Activated T-cell treated with anti-CD3 and anti-CD28 coated beads, Interleukin-2, amount 50 U/mL, for 1 hour (primary cell): ENCODE measurements around the gene SGCG.
"Not testable (repeated sequence)": the region's sequence is repeated elsewhere in the genome, so short reads cannot be mapped to it uniquely, and the experiment has no call there.

Experiments used
- DNase-seq: peaks from one replicate; pipeline ENCODE4 v3.0.0-alpha.2; 2020

SGCG gene

DNA sequence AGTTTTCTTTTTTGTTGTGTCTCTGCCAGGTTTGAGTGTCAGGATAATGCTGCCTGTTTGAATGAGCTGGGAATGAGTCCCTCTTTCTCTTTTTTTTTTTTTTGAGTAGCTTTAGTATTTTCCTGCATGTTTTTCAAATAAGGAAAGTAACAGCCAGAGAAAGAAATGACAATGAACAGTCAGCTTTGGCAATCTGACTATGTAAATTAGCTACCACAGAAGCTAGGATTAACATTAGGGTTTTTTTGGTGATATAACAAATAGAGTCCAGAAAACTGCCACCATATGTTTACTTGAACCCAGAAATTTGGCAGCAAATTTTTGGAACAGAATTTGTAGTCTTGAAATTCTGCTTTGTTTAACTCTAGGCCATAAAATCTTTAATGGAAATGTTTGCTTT is 50.5 kb downstream of the SGCG start:
- no peak for DNase-seq

DNA sequence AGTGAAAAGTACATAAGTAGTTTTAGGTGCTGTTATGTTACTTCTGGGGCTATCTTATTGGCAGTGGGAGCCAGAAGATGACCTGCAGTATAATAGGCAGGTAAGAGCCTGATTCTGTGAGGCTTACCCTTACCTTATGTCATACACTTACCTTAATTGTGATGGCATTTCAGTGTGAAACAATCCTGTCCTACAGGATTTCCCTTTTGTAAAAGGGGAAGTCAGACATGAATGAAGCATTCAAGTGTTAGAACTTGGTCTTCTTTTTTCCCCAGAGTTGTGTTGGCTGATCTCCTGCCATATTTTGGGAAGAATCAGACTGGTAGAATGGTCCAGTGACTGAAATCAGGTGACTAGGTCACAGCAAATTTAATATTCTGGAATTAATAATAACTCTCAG is 55.2 kb downstream of the SGCG start:
- DNase-seq, result no peak

DNA sequence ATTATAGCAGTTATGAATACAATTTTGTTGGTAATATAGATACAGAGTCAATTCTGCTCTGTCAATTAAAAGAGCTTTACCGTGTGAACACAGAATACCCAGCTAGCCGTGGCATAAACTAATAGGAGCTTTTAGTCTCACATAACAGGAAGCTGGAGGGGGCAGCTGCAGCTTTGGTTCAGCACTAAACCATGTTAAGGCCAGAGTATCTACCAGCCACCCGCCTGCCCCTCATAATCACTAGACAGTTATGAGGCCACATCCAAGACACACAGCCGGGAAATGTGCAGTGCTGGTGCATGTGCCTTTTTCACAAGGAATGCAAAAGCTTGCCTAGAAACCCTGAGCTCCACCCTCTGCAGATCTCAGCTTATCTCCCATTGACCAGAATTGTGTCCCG is 62.3 kb downstream of the SGCG start:
- DNase-seq, result no peak

DNA sequence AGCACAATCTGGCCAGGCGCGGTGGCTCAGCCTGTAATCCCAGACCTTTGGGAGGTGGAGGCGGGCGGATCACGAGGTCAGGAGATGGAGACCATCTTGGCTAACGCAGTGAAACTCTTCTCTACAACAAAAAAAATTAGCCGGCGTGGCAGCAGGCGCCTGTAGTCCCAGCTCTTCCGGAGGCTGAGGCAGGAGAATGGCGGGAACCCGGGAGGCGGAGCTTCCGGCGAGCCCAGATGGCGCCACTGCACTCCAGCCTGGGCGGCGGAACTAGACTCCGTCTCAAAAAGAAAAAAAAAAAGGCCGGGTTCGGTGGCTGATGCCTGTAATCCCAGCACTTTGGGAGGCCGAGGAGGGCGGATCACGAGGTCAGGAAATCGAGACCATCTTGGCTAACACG is 67.6 kb downstream of the SGCG start:
- DNase-seq, result not testable (repeated sequence)

GRCh38 chr13:23254506-23254905 is 73.7 kb downstream of the SGCG start:
- DNase-seq, result no peak

DNA sequence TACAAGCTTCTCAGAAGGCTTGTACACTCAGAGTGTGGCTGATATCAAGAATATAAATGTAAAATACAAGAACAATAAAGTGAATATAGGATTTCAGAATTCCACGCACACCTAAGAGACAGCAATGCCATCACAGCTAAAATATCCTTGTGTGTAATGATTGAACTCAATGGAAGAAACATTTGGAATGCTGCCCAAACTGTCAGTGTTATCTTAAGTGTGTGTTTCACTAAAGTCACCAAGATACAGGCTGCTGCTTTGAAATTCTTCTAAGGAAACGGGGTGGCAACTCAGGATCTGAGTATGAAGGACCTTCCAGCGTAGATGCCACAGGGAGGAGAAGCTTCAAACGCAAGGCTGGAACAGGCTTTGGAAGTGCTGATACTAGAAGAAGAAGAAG is 86.8 kb downstream of the SGCG start:
- DNase-seq, result no peak

- no peak for DNase-seq
These were observed 87.7 kb downstream of the SGCG start for GRCh38 chr13:23268441-23268840.

GRCh38 chr13:23271331-23271730 is 90.6 kb downstream of the SGCG start:
- no peak for DNase-seq

DNA sequence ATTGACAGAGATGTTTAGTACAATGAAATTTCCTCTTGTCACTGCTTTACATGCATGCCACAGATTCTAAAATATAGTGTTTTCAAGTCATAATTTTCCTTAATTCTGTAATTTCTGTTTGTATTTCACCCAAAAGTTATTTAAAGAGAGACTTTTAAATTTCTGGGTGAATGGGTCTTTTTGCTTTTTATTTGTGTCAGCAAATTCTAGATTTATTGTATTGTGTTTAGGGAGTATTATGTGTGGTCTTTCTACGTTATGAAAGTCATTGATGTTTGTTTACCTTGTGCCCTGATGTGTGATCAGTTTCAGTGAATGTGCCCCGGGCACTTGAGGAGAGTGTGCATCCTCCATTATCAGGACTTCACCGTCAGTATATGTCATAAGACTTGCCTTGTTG is 92.7 kb downstream of the SGCG start:
- no peak for DNase-seq

DNA sequence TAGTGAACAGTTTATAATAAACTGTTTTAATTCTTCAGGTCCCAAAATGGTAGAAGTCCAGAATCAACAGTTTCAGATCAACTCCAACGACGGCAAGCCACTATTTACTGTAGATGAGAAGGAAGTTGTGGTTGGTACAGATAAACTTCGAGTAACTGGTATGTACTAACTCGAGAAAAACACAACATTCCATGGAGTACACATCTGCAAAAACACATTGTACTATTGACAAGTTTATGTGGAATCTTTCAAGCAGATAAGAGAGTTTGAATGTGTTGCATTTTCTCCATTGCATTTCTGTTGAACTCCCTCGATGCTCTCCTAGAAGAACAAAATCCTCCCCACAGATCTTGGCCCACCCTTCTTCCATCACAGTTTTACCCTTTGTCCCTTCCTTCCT is 98.5 kb downstream of the SGCG start:
- no peak for DNase-seq

- DNase-seq, result no peak
These were observed 107.8 kb downstream of the SGCG start for GRCh38 chr13:23288564-23288963.

DNA sequence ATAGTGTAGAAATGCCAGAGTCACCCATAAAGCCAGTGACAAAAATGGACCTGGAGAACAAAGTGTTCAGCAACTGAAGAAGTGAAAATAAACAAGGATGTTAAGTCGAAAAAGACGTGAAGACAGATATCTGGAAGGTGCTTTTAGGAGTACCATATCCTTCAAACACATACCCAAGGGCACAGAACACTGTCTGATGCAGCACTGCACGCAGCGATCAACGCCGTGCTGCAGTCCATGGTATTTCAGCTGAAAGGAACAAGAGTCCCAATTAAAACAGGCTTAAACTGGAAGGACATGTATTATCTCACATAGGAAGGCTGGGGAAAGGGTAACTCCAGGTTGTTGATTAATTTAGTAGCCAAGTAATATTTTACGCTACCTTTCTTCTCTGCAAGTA is 108.2 kb downstream of the SGCG start:
- no peak for DNase-seq

DNA sequence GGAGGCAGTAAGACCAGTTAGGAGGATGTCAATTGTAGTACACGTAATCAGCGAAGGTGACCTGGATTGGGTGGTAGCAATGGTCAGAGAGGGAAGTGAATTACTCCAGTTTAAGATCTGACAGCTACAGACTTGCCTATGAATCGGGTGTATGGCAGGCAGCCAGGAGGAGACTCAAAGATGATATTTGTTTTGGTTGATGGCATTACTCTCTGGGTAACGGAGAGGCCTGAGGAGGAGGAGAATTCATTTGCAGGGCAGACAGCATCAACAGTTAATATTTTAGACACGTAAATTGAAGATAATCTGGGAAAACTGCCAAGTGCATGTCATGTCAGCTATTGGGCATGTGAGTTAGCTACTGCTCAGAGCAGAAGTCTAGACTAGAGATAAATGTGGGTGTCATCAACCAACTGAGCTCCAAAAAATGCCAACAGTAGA is 109.2 kb downstream of the SGCG start:
- DNase-seq, result no peak

- DNase-seq, result no peak
These were observed 111.8 kb downstream of the SGCG start for GRCh38 chr13:23292586-23292985.

GRCh38 chr13:23314837-23315236 is 134.1 kb downstream of the SGCG start:
- not testable (repeated sequence) for DNase-seq

GRCh38 chr13:23319883-23320224 is 139.1 kb downstream of the SGCG start:
- no peak for DNase-seq

- no peak for DNase-seq
These were observed 140.3 kb downstream of the SGCG start for GRCh38 chr13:23320926-23321534.

DNA sequence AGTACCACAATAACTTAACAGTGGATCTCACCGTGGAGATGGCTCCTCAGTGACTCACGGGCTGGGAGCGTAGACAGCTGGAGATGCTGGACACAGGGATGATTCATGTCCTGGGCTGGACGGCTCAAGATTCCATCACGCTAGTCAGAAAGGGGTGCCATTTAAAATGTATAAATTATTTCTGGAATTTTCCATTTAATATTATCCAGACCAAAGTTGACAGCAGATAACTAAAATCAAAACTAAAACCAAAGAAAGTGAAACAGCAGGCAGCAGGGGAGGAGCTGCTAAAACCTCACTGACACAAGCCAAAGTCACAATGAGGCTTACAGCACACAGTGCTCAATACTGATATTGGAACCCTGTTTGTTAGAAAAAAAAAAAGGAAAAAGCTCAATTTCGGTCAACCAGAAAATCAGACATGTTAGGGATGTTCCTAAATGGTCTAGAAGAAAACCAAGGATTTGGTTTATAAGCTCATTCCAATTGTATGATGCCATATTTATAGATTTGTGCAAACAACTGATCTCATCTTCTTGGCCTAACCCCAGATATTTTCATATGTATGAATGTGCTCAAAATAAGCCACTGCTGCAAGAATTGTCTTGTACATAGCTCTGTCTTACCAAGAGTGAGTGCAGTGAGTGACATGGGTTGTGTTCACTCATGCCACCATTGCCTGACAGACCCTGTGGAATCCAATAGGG is 140.9 kb downstream of the SGCG start:
- no peak for DNase-seq

GRCh38 chr13:23322353-23323336 is 141.9 kb downstream of the SGCG start:
- DNase-seq, result no peak

- no peak for DNase-seq
These were observed 143.3 kb downstream of the SGCG start for GRCh38 chr13:23323946-23324709.

DNA sequence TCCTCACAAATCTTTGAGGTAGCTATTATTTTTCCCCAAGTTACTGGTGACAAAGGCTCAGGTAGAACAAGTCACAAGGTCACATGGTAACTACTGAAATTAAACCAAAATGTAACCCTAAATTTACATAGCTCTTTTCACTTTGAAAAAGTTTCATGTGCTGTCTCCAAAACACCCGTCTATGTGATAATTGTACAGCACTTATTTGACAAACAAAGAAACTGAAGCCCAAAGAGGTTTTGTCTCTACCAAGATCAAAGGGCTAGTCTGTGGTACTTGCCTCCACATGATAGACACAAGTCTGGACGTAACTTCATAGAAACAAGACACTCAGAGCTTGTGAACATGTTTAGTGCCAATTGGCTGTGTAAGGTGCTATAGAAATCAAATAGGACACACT is 144.4 kb downstream of the SGCG start:
- DNase-seq, result no peak

GRCh38 chr13:23330356-23330755 is 149.6 kb downstream of the SGCG start:
- no peak for DNase-seq

GRCh38 chr13:23339225-23339624 is 158.4 kb downstream of the SGCG start:
- no peak for DNase-seq
